GM19240 (cell line): ENCODE results near the gene EPHB2.

ENCODE experiments used
- DNase-seq: peaks from one replicate; pipeline ENCODE4 v3.0.0; 2011; ENCODE audit warnings: low spot score; ENCODE audit not compliant: insufficient read length

The EPHB2 gene

DNA sequence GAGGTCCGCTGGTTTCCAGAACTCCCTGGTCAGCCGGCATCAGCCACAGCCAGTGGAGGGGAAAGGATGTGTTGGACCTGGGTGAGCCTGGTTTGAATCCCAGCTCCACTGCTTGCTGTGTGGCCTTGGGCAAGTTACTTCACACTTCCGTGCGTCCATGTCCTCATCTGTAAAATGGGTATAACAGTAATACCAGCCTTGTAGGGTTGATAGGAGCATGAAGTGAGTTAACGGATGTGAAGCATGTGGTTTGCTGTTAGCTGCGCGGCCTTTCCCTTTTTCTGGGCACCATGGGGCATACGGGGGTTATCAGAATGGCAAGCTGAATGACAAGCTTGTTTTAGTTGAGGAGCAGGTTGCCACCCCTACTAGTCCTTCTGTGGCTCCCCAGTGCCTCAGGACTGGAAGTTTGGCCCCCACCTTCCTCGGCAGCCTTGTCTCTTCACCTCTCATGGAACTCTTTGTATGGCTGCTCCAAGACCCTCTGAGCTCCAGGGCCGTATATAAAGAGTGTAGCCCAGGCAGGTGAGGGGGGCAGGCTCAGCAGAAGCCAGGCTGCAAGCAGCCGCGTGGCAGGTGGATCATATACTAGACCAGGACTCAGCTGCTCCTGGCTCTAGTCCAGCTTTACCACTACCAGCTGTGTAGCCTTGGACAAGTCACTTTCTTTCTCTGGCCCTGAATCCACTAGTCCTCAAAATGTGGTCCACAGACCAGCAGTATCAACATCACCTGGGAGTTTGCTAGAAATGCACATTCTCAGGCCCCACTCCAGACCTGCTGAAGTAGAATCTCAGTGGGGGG lies 166.7 kb downstream of the EPHB2 start:
- no peak for DNase-seq

- DNase-seq, result no peak
Measured at GRCh38 chr1:22877980-22878379, 167.3 kb downstream of the EPHB2 start.

- DNase-seq, result no peak
Measured at GRCh38 chr1:22878626-22879025, 168.0 kb downstream of the EPHB2 start.

GRCh38 chr1:22879445-22879844 lies 168.8 kb downstream of the EPHB2 start:
- DNase-seq, result no peak

DNA sequence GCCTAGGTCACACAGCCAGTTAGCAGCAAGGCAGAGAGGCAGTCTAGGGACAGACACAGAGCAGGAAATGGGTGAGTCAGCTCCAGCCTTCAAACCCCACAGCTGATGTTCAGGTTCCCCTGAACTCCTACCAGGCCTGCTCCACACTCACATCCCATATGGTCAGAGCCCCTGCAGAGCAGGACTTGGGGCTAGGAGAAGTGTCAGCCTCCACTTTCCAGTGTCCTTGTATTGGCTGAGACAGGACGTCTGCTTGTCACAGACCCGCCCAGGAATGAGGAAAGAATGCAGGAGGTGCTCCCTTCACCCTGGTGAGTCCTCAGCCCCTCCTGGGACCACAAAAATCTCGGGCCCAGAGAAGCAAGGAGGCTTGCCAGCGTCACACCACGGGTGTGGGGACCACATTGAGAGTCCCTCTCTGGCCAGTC lies 169.5 kb downstream of the EPHB2 start:
- no peak for DNase-seq

DNA sequence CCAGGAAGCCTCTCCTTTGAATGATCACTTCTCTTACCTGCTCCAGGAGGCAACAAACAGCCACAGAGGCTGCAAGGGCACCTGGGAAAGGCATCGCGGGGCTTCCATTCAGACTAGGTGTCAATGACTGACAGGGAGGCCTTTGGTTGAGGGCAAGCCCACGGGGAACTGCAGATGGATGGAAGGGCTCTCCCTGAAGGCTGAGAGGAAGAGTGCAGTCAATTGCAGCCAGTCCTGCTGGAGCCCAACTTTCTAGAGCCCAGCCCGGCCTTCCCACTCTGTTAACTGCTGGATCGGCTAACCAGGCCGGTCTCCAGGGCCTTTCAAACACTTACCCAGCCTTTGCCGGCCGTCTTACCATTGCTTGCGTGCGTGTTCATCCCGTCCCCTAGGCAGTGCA lies 172.8 kb downstream of the EPHB2 start:
- no peak for DNase-seq

DNA sequence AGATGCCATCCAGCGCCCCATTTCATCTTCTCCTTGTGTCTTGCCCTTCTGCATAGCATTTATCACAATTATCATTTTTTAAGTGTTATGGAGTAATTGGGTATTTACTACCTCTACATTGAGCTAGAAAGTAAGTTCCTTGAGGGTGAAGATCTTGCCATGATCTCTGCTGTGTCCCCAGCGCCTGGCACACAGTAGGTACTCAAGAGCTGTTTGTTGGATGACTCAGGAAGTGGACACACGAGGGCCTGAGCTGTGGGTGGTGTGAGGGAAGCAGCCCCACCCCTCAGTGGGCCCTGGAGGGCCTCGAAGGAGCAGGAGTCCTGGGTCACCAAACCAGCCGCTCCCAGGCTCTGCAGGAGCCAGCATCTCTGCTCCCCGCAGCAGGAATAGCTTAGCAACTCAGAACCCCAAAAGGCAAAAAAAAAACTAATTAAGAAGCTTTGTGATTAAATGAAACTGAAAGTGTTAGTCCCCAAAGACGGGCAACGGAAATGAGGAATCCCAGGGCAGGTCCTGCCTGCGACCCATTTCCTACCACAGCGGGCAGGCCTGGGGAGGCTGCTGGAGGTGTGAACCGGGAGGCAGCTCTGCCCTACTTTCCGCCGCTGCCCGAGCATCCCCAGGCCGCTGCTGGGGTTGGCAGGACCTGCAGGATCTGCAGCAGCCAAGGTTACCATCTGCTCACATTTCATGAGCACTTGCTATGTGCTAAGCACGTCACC lies 174.3 kb downstream of the EPHB2 start:
- DNase-seq, result peak; percentile 28

GRCh38 chr1:22886211-22886610 lies 175.6 kb downstream of the EPHB2 start:
- DNase-seq, result no peak

DNA sequence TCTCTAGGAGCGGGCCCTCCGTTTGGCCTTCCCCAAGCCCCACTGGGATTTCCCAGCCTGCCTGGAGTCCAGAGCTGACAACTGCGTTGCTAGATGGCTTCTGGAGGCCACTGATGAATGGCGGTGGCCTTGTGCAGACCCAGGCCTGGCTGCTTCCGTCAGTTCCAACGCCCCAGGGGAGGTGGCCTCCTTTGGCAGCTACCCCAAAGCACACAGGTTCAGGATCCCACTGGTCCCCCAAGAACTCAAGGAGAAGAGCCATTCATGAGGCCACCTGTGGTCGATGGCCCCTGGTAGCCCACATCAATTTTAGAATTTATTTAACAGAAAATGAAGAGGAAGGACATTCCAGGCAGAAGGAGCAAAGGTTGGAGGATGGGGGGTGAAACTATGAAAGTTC lies 176.9 kb downstream of the EPHB2 start:
- no peak for DNase-seq

DNA sequence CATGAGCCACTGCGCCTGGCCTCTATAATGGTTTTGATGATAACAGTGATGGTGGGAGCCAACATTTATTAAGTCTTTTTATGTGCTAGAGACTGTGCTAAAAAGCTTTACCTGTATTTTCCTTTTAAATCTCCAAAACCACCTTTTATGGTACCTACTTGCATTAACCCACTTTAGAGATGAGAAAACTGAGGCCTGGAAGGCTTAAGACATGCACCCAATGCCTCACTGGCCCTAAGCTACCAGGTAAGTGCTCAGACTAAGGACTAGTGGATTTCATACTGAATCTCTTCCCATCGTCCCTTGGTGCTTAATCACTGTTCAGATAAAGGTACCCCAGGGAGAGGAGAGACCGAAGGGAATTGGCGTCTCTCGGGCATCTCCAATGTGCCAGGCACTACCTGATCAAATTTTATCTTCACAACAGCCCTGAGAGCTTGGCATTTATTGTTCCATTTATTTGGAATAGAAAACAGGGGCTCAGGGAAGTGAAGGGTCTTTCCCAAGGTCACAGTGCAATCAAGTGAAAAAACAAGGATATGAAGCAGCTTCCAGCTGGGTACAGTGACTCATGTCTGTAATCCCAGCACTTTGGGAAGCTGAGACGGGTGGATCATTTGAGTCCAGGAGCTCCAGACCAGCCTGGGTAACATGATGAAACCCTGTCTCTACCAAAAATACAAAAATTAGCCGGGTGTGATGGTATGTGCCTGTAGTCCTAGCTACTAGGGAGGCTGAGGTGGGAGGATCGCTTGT lies 177.9 kb downstream of the EPHB2 start:
- no peak for DNase-seq

GRCh38 chr1:22889213-22889827 lies 178.7 kb downstream of the EPHB2 start:
- peak; percentile 30 for DNase-seq

DNA sequence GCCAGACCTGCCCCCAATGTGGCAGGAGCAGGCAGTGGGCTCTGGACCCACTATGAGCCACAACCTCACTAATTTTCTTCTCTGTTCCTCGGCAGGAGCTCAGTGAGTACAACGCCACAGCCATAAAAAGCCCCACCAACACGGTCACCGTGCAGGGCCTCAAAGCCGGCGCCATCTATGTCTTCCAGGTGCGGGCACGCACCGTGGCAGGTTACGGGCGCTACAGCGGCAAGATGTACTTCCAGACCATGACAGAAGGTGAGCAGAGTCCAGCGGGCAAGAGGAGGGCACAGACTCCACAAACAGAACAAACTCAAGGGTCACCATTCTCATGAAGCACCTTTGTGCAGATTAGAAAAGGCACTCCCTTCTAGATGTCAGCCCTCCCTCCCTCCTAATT lies 182.2 kb downstream of the EPHB2 start:
- DNase-seq, result no peak

GRCh38 chr1:22893292-22893691 lies 182.7 kb downstream of the EPHB2 start:
- no peak for DNase-seq

- no peak for DNase-seq
Measured at GRCh38 chr1:22895357-22895756, 184.7 kb downstream of the EPHB2 start.

- no peak for DNase-seq
Measured at GRCh38 chr1:22896184-22896583, 185.5 kb downstream of the EPHB2 start.

- DNase-seq, result no peak
Measured at GRCh38 chr1:22900451-22900850, 189.8 kb downstream of the EPHB2 start.

GRCh38 chr1:22903113-22903512 lies 192.5 kb downstream of the EPHB2 start:
- no peak for DNase-seq

DNA sequence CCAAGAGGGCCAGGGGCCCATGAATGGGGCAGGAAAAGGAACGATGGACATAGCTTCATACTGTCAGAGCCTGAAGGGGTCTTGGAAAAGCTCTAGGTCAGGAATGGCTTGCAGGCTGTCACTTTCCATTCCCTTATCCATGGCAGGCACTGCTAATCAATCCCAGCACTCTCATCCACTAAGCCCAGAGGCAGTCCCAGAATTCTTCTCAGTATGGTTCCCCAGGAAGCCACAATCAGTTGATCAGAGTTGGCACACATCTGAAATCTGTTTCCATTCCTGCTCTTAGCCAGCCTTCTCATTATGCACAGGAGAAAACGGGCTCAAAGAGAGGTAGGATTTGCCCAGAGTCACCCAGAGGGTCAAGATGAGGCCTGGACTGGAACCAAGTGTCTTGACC lies 196.3 kb downstream of the EPHB2 start:
- no peak for DNase-seq

GRCh38 chr1:22907528-22907927 lies 196.9 kb downstream of the EPHB2 start:
- DNase-seq, result no peak

GRCh38 chr1:22908880-22909426 lies 198.3 kb downstream of the EPHB2 start:
- DNase-seq, result no peak

DNA sequence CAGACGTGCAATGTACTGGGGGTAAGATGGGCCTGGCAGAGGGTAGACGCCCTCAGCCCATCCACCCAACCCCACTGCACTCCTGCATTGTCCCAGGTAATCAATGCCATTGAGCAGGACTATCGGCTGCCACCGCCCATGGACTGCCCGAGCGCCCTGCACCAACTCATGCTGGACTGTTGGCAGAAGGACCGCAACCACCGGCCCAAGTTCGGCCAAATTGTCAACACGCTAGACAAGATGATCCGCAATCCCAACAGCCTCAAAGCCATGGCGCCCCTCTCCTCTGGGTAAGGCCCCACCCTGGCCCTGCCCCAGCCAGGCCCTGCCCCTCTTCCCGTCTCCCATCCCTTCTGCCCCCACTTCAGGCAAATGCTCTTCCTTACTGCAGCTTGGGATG lies 199.6 kb downstream of the EPHB2 start:
- no peak for DNase-seq
